ENCODE results near the gene SPATA20. TPM values are rescaled to one million over a fixed set of nuclear protein-coding genes. Genes with fewer than 3 reads are reported as not detected.

SPATA20 gene
- total and polyA plus RNA-seq, 2 of the 13 experiments (the other 11 are each of a cell fraction or from before 2014, with no cell fraction given), result 36.1 to 64.8 TPM

GRCh38 chr17:50550661-50551432, 3.9 kb downstream of the SPATA20 start (continued):
- no peak for TF ChIP-seq ZMAT5 (CRISPR knock-in tag; IDR thresholded peaks at IDR 0.05; ENCODE audit: borderline replicate concordance, low read depth)
- peak; percentile 90 for TF ChIP-seq ERF (CRISPR knock-in tag; IDR thresholded peaks at IDR 0.05)
- no peak for TF ChIP-seq CREBL2 (CRISPR knock-in tag; IDR thresholded peaks at IDR 0.05; ENCODE audit: borderline replicate concordance)
- TF ChIP-seq MXI1 (IDR thresholded peaks at IDR 0.05; ENCODE audit: borderline replicate concordance, low read depth, low read length), result no peak; the same call in 2 of the 3 replicates
- TF ChIP-seq TGIF2 (CRISPR knock-in tag; IDR thresholded peaks at IDR 0.05), result peak; percentile 78
- peak; percentile 16; the same call in 1 of the 2 replicates for TF ChIP-seq ZNF12 (CRISPR knock-in tag; IDR thresholded peaks at IDR 0.05)
- no peak for TF ChIP-seq TBL1XR1 (IDR thresholded peaks at IDR 0.05; ENCODE audit: borderline replicate concordance, low read length, partially characterized antibody)
- no peak for TF ChIP-seq HHEX (CRISPR knock-in tag; IDR thresholded peaks at IDR 0.05)
- 0 out of 2 replicates have a peak, but pooled peaks have one; percentile 20 for TF ChIP-seq CHD2 (IDR thresholded peaks at IDR 0.05; ENCODE audit: low read depth, low read length)
- TF ChIP-seq SKI (IDR thresholded peaks at IDR 0.05; ENCODE audit: partially characterized antibody), result peak; percentile 53
- no peak for TF ChIP-seq TCF12 (IDR thresholded peaks at IDR 0.05)
- no peak for TF ChIP-seq TCF12 (CRISPR knock-in tag; IDR thresholded peaks at IDR 0.05)
- peak; percentile 62; the same call in 1 of the 2 replicates for TF ChIP-seq ZNF501 (CRISPR knock-in tag; IDR thresholded peaks at IDR 0.05)
- TF ChIP-seq ZFAT (CRISPR knock-in tag; conservative IDR thresholded peaks at IDR 0.05), result no peak
- TF ChIP-seq ONECUT2 (CRISPR knock-in tag; IDR thresholded peaks at IDR 0.05), result no peak
- TF ChIP-seq EEA1 (CRISPR knock-in tag; IDR thresholded peaks at IDR 0.05; ENCODE audit: borderline replicate concordance), result peak; percentile 64; the same call in 1 of the 2 replicates
- TF ChIP-seq SRSF9 (IDR thresholded peaks at IDR 0.05; ENCODE audit: borderline replicate concordance, insufficient read depth, low read depth, low read length, poor library complexity, severe bottlenecking), result no peak
- no peak for TF ChIP-seq HMGA1 (CRISPR knock-in tag; conservative IDR thresholded peaks at IDR 0.05)
- no peak for TF ChIP-seq ZNF850 (CRISPR knock-in tag; conservative IDR thresholded peaks at IDR 0.05)
- TF ChIP-seq, protein P1, sequence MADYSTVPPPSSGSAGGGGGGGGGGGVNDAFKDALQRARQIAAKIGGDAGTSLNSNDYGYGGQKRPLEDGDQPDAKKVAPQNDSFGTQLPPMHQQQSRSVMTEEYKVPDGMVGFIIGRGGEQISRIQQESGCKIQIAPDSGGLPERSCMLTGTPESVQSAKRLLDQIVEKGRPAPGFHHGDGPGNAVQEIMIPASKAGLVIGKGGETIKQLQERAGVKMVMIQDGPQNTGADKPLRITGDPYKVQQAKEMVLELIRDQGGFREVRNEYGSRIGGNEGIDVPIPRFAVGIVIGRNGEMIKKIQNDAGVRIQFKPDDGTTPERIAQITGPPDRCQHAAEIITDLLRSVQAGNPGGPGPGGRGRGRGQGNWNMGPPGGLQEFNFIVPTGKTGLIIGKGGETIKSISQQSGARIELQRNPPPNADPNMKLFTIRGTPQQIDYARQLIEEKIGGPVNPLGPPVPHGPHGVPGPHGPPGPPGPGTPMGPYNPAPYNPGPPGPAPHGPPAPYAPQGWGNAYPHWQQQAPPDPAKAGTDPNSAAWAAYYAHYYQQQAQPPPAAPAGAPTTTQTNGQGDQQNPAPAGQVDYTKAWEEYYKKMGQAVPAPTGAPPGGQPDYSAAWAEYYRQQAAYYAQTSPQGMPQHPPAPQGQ (CRISPR knock-in tag; IDR thresholded peaks at IDR 0.05; ENCODE audit: borderline replicate concordance), result no peak
- TF ChIP-seq ZNF280B (CRISPR knock-in tag; IDR thresholded peaks at IDR 0.05; ENCODE audit: borderline replicate concordance), result no peak
- TF ChIP-seq, protein P2, sequence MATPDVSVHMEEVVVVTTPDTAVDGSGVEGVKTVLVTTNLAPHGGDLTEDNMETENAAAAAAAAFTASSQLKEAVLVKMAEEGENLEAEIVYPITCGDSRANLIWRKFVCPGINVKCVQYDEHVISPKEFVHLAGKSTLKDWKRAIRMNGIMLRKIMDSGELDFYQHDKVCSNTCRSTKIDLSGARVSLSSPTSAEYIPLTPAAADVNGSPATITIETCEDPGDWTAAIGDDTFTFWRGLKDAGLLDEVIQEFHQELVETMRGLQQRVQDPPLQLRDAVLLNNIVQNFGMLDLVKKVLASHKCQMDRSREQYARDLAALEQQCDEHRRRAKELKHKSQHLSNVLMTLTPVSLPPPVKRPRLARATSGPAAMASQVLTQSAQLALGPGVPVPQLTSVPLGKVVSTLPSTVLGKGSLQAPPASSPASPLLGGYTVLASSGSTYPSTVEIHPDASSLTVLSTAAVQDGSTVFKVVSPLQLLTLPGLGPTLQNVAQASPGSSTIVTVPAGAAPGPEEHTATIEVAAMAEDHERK (CRISPR knock-in tag; IDR thresholded peaks at IDR 0.05; ENCODE audit: low read depth), result no peak
- TF ChIP-seq GTF3A (CRISPR knock-in tag; conservative IDR thresholded peaks at IDR 0.05), result no peak
- no peak for TF ChIP-seq FOXP1 (IDR thresholded peaks at IDR 0.05)
- no peak for TF ChIP-seq FOXP1 (CRISPR knock-in tag; IDR thresholded peaks at IDR 0.05)
- no peak for TF ChIP-seq STAT5B (CRISPR knock-in tag; IDR thresholded peaks at IDR 0.05)

All from HepG2 (cell line).